Measurements from ENCODE around the gene AUH. TPM values are rescaled to one million over a fixed set of nuclear protein-coding genes. Genes with fewer than 3 reads are reported as not detected.

AUH gene
- total RNA-seq, 1 experiment from 2014 or later, result 21.7 TPM

GRCh38 chr9:91341258-91341746 is 20.4 kb downstream of the AUH start:
- peak overlapping the region in 1 of 3 experiments; percentile 50; a peak in 1 of 7 replicates for H3K27ac Mint-ChIP-seq
- Histone ChIP-seq H2AK5ac (ENCODE audit: insufficient read length, low read length) (no peak overlapping the region), H3K79me2 (ENCODE audit: insufficient read depth, low read length) (0 out of 2 replicates have a peak, but pooled peaks cover 2% of the 10 kb centered on the region), H3K56ac (ENCODE audit: insufficient read length, low read depth, low read length) (no peak overlapping the region), H4K20me1 (ENCODE audit: control insufficient read depth, insufficient read depth, insufficient read length) (no peaks in the 10 kb centered on the region), H3K79me1 (ENCODE audit: insufficient read depth, low read depth, low read length, poor library complexity, severe bottlenecking) (peaks cover 3% of the 10 kb centered on the region), H2AFZ (ENCODE audit: low read length) (no peak overlapping the region), H4K91ac (ENCODE audit: insufficient read length, low read depth, low read length) (no peak overlapping the region), H3K18ac (ENCODE audit: insufficient read length, low read depth, low read length) (no peak overlapping the region), H2BK5ac (ENCODE audit: insufficient read length, low read length) (no peak overlapping the region), H3K27ac (ENCODE audit: insufficient read length, low read depth, low read length) (no peak overlapping the region), H2BK120ac (ENCODE audit: low read depth, low read length, poor library complexity, severe bottlenecking) (no peak overlapping the region), H4K5ac (ENCODE audit: insufficient read length, low read depth, low read length) (no peak overlapping the region), H3K23ac (ENCODE audit: insufficient read length, low read depth, low read length) (no peak overlapping the region), H4K8ac (replicated peaks; ENCODE audit: insufficient read length, low read depth, low read length) (no peak overlapping the region), H3K9ac (ENCODE audit: extremely low read depth, insufficient read length, low read length) (no peak overlapping the region), H3K23me2 (ENCODE audit: insufficient read length, low read depth, low read length, poor library complexity, severe bottlenecking) (no peaks in the 10 kb centered on the region), H3K4me1 (ENCODE audit: insufficient read depth, low read length) (peaks cover 5% of the 10 kb centered on the region), H3K9me3 (ENCODE audit: control insufficient read depth, low read depth, low read length) (no peaks in the 10 kb centered on the region), H3K14ac (ENCODE audit: insufficient read depth, low read length) (no peak overlapping the region), H3T11ph (ENCODE audit: low read length) (no peak overlapping the region), H3K4ac (ENCODE audit: low read depth, low read length) (no peak overlapping the region), H2BK12ac (ENCODE audit: insufficient read length, low read depth, low read length) (no peak overlapping the region), H2BK20ac (ENCODE audit: low read depth, low read length, poor library complexity, severe bottlenecking) (no peak overlapping the region), H3K27me3 (ENCODE audit: insufficient read depth, low read length) (no peaks in the 10 kb centered on the region), H3K4me2 (ENCODE audit: insufficient read depth, insufficient read length, low read length) (no peak overlapping the region), H2BK15ac (ENCODE audit: low read depth, low read length) (no peak overlapping the region)
- no CpG with 5 or more reads among the region's 3 CpGs for WGBS (ENCODE audit: extremely low coverage, insufficient read length, low lambda C conversion rate)
- no peak for DNase-seq
- peaks cover 2 to 6% of the 10 kb centered on the region in 2 experiments; a peak in 2 of 5 replicates for H3K9me3 Mint-ChIP-seq
- peaks cover 42 to 49% (median 45%) of the 10 kb centered on the region in 3 experiments; a peak in 6 of 7 replicates for H3K36me3 Mint-ChIP-seq (ENCODE audit: insufficient read depth in 1 of 3, low read depth in 3 of 3)
- no peaks in the 10 kb centered on the region for H3K27me3 Mint-ChIP-seq (ENCODE audit: low read depth)
- no peak overlapping the region for H3K4me3 Mint-ChIP-seq
- peaks cover 25 to 30% of the 10 kb centered on the region in 2 experiments for H3K4me1 Mint-ChIP-seq
- peak; percentile 29; the same call in 1 of the 3 replicates for TF ChIP-seq CTCF (conservative IDR thresholded peaks at IDR 0.05)
